HG02759 (cell line): Measurements from ENCODE around the gene TPM4.

Experiments used
- ATAC-seq: cut with Tn5 transposase; IDR thresholded peaks from one replicate; pipeline ENCODE4 v1.9.1; 2021; ENCODE audit warnings: mild to moderate bottlenecking, moderate library complexity; ENCODE audit not compliant: unreplicated experiment

TPM4 gene

GRCh38 chr19:16124953-16125352, 48.7 kb downstream of the TPM4 start:
- ATAC-seq = no peak

- ATAC-seq = no peak
Observed at GRCh38 chr19:16125737-16126495, 49.6 kb downstream of the TPM4 start.

- no peak for ATAC-seq
Observed at GRCh38 chr19:16127080-16127479, 50.8 kb downstream of the TPM4 start.

- ATAC-seq = no peak
Observed at GRCh38 chr19:16127776-16128371, 51.6 kb downstream of the TPM4 start.

- no peak for ATAC-seq
Observed at GRCh38 chr19:16131648-16132047, 55.4 kb downstream of the TPM4 start.

- no peak for ATAC-seq
Observed at GRCh38 chr19:16133818-16134217, 57.5 kb downstream of the TPM4 start.

GRCh38 chr19:16134510-16134909, 58.2 kb downstream of the TPM4 start:
- no peak for ATAC-seq

- ATAC-seq = no peak
Observed at GRCh38 chr19:16135430-16136127, 59.3 kb downstream of the TPM4 start.

GRCh38 chr19:16136185-16136999, 60.1 kb downstream of the TPM4 start:
- ATAC-seq = no peak

GRCh38 chr19:16139752-16140151, 63.5 kb downstream of the TPM4 start:
- peak; percentile 35 for ATAC-seq

GRCh38 chr19:16141043-16141442, 64.7 kb downstream of the TPM4 start:
- peak; percentile 48 for ATAC-seq

GRCh38 chr19:16142032-16142580, 65.8 kb downstream of the TPM4 start:
- ATAC-seq = no peak

- ATAC-seq = peak; percentile 62
Observed at GRCh38 chr19:16143399-16144215, 67.3 kb downstream of the TPM4 start, which contains the start of gene HSH2D. Gene HSH2D, plus strand, starts transcription at chr19:16143685. Its CDS starts 5,066 bp downstream, at chr19:16148751.

- ATAC-seq = no peak
Observed at GRCh38 chr19:16144216-16144581, 67.9 kb downstream of the TPM4 start.

GRCh38 chr19:16146112-16146511, 69.8 kb downstream of the TPM4 start:
- no peak for ATAC-seq

- no peak for ATAC-seq
Observed at GRCh38 chr19:16148443-16149229, 72.3 kb downstream of the TPM4 start.
